Mammary epithelial cell (primary cell): Measurements from ENCODE around the gene NEURL3.

Experiments used
- EZH2 ChIP-seq: IDR thresholded peaks from 2 replicates; pipeline ENCODE4 v1.6.1; 2012; ENCODE audit warnings: low read length, inconsistent platforms, borderline replicate concordance
- TF ChIP-seq, protein P1 (sequence below), 2 donors: IDR thresholded peaks in 1 of 2; conservative IDR thresholded peaks in 1 of 2; 2 replicates each; pipeline ENCODE4 v1.5.1; 2011 to 2012; ENCODE audit warnings: inconsistent platforms in 2 of 2, low read length in 2 of 2, mild to moderate bottlenecking in 2 of 2, control low read depth in 1 of 2, low read depth in 1 of 2; ENCODE audit not compliant: insufficient read depth in 1 of 2; ENCODE audit errors: extremely low read depth in 1 of 2

DNA sequence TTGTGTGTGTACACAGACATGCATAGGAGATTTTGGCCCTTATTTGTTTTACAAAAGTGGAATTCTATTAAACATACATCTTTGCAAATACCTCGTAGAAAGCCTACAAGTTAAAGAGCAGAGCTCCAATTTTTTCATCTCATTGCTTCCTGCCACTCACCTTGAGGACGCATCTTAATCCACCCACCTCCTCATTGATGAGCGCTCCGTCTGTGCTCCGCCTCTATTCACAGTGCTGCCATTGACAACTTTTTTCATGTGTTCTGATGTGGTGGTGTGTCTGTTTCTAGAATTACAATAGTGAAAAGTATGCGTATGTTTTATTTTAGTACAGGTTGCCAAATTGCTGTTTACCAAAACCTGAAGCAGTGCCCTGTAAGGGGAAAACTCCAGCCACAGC, 36.3 kb downstream of the NEURL3 start:
- TF ChIP-seq, protein P1, sequence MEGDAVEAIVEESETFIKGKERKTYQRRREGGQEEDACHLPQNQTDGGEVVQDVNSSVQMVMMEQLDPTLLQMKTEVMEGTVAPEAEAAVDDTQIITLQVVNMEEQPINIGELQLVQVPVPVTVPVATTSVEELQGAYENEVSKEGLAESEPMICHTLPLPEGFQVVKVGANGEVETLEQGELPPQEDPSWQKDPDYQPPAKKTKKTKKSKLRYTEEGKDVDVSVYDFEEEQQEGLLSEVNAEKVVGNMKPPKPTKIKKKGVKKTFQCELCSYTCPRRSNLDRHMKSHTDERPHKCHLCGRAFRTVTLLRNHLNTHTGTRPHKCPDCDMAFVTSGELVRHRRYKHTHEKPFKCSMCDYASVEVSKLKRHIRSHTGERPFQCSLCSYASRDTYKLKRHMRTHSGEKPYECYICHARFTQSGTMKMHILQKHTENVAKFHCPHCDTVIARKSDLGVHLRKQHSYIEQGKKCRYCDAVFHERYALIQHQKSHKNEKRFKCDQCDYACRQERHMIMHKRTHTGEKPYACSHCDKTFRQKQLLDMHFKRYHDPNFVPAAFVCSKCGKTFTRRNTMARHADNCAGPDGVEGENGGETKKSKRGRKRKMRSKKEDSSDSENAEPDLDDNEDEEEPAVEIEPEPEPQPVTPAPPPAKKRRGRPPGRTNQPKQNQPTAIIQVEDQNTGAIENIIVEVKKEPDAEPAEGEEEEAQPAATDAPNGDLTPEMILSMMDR (conservative IDR thresholded peaks at IDR 0.05 in 1 of 2, IDR thresholded peaks at IDR 0.05 in 1 of 2; ENCODE audit: extremely low read depth in 1 of 2, insufficient read depth in 1 of 2, low read depth in 1 of 2, low read length in 2 of 2), result no peak
- no peak for TF ChIP-seq EZH2
